ENCODE data around the gene HIGD2A. TPM values are rescaled to one million over a fixed set of nuclear protein-coding genes. Genes with fewer than 3 reads are reported as not detected.

The HIGD2A gene
- total RNA-seq, 3 donors from 2014 or later, result 87.5 to 101 (median 95.8) TPM

DNA sequence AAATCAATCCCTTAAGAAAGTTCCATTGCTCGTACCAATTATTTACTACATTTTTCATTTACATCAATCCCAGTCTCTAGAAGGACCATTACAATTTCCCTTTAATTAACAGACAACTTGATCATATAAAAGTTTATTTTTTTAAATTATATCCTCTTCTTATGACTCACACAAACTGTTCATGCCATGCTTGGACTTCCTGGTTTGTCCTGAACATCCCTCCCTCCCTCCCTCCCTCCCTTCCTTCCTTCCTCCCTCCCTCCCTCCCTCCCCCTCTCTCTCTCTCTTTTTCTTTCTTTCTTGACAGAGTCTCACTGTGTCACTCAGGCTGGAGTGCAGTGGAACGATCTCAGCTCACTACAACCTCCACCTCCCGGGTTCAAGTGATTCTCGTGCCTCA is 39.4 kb downstream of the HIGD2A start:
- H3K4me3 Mint-ChIP-seq, result no peak overlapping the region
- no peaks in the 10 kb centered on the region for H3K9me3 Mint-ChIP-seq
- H3K36me3 Mint-ChIP-seq (ENCODE audit: insufficient read depth), result no peaks in the 10 kb centered on the region
- ATAC-seq (no peak), DNase-seq (no peak)
- H3K27me3 Mint-ChIP-seq (ENCODE audit: low read depth), result peaks cover 6% of the 10 kb centered on the region
- no peaks in the 10 kb centered on the region for H3K4me1 Mint-ChIP-seq (ENCODE audit: low read depth)

DNA sequence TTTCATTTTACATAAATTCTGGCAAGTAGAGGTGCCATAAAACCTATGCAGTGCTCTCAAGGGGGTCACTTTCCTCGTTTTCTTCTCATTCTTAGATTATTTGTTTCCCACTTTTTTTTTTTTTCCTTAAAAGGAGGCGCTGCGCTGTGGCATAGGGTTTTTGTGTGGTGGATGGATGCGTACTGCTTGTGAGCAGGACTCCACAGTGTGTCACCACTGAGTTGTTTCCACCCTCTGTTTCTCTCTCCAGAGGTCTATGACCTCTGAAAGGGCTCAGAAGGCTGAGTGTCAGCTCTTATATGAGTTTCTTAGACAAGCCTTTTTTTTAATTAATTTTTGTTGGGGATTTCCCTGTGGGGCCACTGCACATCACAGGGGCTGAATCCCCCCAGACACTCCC is 41.4 kb downstream of the HIGD2A start:
- no peak for ATAC-seq
- H3K27me3 Mint-ChIP-seq (ENCODE audit: low read depth), result peaks cover 6% of the 10 kb centered on the region
- H3K4me3 Mint-ChIP-seq, result no peak overlapping the region
- H3K4me1 Mint-ChIP-seq (ENCODE audit: low read depth), result no peaks in the 10 kb centered on the region
- H3K9me3 Mint-ChIP-seq, result no peaks in the 10 kb centered on the region
- no peak for DNase-seq
- H3K36me3 Mint-ChIP-seq (ENCODE audit: insufficient read depth), result no peaks in the 10 kb centered on the region

DNA sequence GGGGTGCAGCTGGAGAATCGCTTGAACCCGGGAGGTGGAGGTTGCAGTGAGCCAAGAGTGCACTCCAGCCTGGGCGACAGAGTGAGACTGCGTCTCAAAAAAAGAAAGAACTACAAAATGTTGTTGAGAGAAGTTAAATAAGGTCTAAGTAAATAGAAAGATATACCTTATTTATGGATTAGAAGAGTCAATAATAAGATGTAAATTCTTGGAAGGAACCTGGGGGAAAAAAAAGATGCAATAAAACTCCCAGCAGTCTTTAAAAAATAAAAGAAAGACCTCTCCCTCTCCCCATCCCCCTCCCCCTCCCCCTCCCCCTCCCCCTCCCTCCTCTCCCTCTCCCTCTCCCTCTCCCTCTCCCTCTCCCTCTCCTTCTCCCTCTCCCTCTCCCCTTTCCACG is 44.2 kb downstream of the HIGD2A start:
- Mint-ChIP-seq H3K9me3 (no peaks in the 10 kb centered on the region), H3K36me3 (ENCODE audit: insufficient read depth) (no peaks in the 10 kb centered on the region)
- no peak for ATAC-seq

DNA sequence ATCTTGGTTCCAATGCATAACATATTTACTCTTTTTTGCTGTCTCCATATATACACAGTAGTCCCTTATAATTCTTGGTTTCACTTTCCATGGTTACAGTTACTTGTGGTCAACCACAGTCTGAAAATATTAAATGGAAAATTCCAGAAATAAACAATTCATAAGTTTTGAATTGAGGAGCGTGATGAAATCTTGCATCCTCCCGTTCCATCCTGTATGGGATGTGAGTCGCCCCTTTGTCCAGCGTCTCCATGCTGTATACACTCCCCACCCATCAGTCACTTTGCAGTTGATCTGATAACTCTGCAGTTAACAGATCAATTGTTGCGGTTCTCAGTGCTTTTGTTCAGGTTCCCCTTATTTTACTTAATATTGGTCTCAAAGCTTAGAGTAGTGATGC is 48.1 kb downstream of the HIGD2A start:
- Mint-ChIP-seq H3K4me3 (peak overlapping the region; percentile 44), H3K9me3 (no peaks in the 10 kb centered on the region), H3K36me3 (ENCODE audit: insufficient read depth) (no peaks in the 10 kb centered on the region), H3K4me1 (ENCODE audit: low read depth) (peaks cover 10% of the 10 kb centered on the region), H3K27me3 (ENCODE audit: low read depth) (no peaks in the 10 kb centered on the region)
- DNase-seq (no peak), ATAC-seq (peak; percentile 32 to 62)

More for the DNA sequence above, 44.2 kb downstream of the HIGD2A start:
- Mint-ChIP-seq H3K27me3 (ENCODE audit: low read depth) (no peaks in the 10 kb centered on the region), H3K4me1 (ENCODE audit: low read depth) (peaks cover 10% of the 10 kb centered on the region), H3K4me3 (no peak overlapping the region)
- DNase-seq, result no peak

DNA sequence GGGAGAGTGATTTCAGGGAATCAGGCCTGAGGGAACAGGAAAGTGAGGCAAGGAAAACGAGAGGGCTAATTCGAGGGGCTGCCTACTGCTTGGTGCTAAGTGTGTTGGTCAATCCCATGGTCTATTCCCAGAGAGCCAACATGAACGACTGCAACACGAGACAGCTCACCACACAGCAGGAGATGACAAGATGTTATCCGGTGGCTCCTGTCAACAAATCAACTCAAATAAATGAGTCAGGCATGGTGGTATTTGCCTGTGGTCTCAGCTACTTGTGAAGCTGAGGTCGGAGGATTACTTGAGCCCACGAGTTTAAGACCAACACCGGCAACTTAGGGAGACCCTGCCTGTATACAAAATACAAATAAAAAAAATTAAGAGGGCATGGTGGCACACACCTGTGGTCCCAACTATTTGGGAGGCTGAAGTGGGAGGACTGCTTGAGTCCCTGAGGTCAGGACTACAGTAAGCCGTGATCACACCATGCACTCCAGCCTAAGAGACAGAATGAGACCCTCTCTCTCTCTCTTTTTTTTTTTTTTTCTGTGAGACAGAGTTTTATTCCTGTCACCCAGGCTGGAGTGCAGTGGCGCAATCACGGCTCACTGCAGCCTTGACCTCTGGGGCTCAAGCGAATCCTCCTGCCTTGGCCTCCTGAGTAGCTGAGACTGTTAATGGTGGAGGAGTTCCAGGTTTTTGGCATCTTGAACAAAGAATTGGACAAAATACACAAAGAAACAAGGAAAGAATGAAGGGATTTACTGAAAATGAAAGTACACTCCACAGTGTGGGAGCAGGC is 50.6 kb downstream of the HIGD2A start:
- Mint-ChIP-seq H3K4me3 (no peak overlapping the region), H3K36me3 (ENCODE audit: insufficient read depth) (no peaks in the 10 kb centered on the region), H3K4me1 (ENCODE audit: low read depth) (peaks cover 10% of the 10 kb centered on the region), H3K27me3 (ENCODE audit: low read depth) (no peaks in the 10 kb centered on the region), H3K9me3 (no peaks in the 10 kb centered on the region)
- DNase-seq (no peak), ATAC-seq (no peak)

Other genes starting within 250 kb of the HIGD2A start
- 10 to 100 TPM; 16.3 to 18.3 (median 16.6) TPM for gene SIMC1, start 150.3 kb upstream of the HIGD2A start, total RNA-seq
- gene KIAA1191, start 27.0 kb upstream of the HIGD2A start, total RNA-seq, result 10 to 100 TPM; 33.0 to 36.2 (median 34.1) TPM
- 1 to 10 TPM; 7.0 to 8.6 (median 7.9) TPM for gene ARL10, start 23.3 kb upstream of the HIGD2A start, total RNA-seq
- 100 to 1,000 TPM; 247 to 262 (median 255) TPM for gene NOP16, start 153 bp upstream of the HIGD2A start, total RNA-seq
- 100 to 1,000 TPM; 121 to 133 (median 123) TPM for gene CLTB, start 27.8 kb downstream of the HIGD2A start, total RNA-seq
- 10 to 100 TPM; 43.0 to 50.1 (median 43.2) TPM for gene FAF2, start 59.6 kb downstream of the HIGD2A start, total RNA-seq
- gene RNF44, start 148.7 kb downstream of the HIGD2A start, total RNA-seq, result 10 to 100 TPM; 55.0 to 58.5 (median 58.4) TPM
- gene CDHR2, start 160.6 kb downstream of the HIGD2A start, total RNA-seq, result under 1 TPM; 0.29 to 0.43 (median 0.33) TPM
- gene GPRIN1, start 221.4 kb downstream of the HIGD2A start, total RNA-seq, result 1 to 10 TPM; 3.6 to 5.3 (median 4.5) TPM
- not detected for gene SNCB, start 241.8 kb downstream of the HIGD2A start, total RNA-seq
- gene EIF4E1B, start 241.9 kb downstream of the HIGD2A start, total RNA-seq, result not detected